Activated CD4-positive, alpha-beta T cell treated with anti-CD3 and anti-CD28 coated beads, Interleukin-2, amount 50 U/mL, for 24 hours (primary cell): Measurements from ENCODE around the gene ITGAD.

Source experiments
- DNase-seq, 2 donors: peaks; one replicate each; pipeline ENCODE4 v3.0.0-alpha.2; 2020; ENCODE audit warnings: low read depth in 1 of 2, low spot score in 1 of 2

Gene ITGAD

DNA sequence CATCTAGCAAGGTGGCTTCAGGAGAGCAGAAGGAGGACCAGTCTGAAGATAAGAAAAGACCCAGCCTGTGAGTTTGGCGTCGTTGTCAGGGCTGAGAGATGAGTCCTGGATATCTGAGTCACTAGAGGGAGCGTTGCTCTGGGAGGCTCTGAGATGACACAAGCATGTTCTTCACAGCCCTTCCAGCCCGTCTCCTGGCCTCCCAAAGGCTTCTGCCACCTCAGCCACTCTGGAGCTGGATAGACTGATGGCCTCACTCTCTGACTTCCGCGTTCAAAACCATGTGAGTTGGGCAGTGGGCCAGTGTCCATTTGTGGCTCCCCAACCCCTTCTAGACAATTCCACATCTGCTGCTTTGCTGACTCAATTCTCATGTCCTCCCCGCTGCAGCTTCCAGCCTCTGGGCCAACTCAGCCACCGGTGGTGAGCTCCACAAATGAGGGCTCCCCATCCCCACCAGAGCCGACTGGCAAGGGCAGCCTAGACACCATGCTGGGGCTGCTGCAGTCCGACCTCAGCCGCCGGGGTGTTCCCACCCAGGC lies 81.1 kb downstream of the ITGAD start:
- DNase-seq = no peak

DNA sequence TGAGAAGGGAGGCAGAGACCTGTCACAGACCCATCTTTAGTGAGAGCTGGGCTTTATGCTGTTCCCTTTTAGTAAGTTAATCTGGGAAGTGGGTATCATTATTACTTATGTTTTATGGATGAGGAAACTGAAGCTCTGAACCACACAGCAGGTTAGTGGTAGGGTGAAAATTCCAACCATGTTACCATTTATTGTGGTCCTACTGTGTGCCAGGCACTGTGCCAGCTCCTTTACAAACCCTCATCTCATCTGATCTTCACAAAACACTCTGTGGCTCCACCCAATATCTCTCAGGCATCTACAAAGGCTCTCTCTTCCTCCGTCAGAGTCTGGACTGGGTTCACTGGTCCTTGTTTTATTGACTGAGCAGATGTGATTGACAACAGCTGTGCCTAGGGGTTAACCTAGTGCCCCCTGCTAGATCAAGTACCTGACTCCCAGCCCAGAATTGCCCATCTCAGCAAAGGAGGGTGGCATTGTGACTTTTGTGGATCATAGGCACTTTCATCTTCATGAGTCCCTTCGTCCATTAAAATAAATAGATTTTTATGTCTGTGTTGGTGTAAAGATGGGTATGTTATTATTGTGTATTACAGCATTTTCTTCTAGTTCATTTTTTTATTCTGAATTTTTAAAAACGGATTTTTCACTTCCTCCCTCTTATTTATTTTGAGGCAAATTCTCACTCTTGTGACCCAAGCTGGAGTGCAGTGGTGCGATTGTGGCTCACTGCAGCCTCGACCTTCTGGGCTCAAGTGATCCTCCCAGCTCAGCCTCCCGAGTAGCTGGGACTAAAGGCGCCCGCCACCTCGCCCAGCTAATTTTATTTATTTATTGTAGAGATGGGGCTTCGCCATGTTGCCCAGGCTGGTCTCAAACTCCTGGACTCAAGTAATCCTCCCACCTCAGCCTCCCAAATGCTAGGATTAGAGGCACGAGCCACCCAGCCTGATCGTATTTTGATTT lies 81.9 kb downstream of the ITGAD start:
- DNase-seq = no peak

DNA sequence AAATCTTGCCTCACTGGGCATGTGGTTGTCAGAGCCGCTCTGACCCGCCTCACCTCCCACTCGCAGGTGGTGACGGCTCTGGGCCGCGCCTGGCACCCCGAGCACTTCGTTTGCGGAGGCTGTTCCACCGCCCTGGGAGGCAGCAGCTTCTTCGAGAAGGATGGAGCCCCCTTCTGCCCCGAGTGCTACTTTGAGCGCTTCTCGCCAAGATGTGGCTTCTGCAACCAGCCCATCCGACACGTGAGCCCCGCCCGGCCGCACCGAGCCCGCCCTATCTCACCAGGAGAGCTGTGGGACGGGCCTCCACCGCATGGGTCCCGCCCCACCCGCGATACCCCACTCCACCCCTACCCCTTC lies 82.8 kb downstream of the ITGAD start:
- DNase-seq = no peak
